NCI-H510A (cell line): ENCODE data around the gene APOL2.
A peak's percentile ranks its signal among the peaks of the same experiment; 100 is the strongest.
"Not testable (repeated sequence)": the region's sequence is repeated elsewhere in the genome, so short reads cannot be mapped to it uniquely, and the experiment has no call there.

Experiments
- DNase-seq: peaks from one replicate; lab custom pipeline; 2025; lab: John Stamatoyannopoulos, UW

APOL2 gene

DNA sequence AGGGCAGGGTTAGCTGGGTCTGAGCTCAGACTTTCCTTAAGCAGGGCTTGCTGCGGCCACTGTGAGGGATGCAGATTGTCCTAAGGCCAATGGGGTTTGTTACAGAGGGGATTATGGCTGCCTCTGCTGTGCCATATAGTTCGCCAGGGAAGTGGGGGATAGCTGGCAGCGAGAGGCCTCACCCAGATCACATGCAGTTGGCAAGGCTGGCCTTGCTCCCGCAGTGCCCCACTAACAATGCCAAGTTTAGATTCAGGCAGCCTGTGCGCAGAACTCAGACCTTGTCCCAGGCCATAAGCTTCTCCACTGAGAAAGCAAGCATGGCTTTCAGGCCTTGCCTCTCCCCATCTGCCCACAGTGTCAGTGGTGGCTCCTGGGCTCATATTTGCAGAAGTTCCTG lies 4.7 kb upstream of the APOL2 start:
- no peak for DNase-seq

- no peak for DNase-seq
These were observed 252 bp downstream of the APOL2 start for GRCh38 chr22:36239150-36239400.

GRCh38 chr22:36238373-36239149 lies 766 bp downstream of the APOL2 start:
- no peak for DNase-seq

GRCh38 chr22:36237462-36238372 lies 1.6 kb downstream of the APOL2 start:
- no peak for DNase-seq

- DNase-seq = no peak
These were observed 2.7 kb downstream of the APOL2 start for GRCh38 chr22:36236388-36237319.

- no peak for DNase-seq
These were observed 3.7 kb downstream of the APOL2 start for GRCh38 chr22:36235585-36235984.

- no peak for DNase-seq
These were observed 4.4 kb downstream of the APOL2 start for GRCh38 chr22:36234919-36235318.

GRCh38 chr22:36234213-36234612 lies 5.1 kb downstream of the APOL2 start:
- DNase-seq = no peak

- no peak for DNase-seq
These were observed 5.5 kb downstream of the APOL2 start for GRCh38 chr22:36233796-36234195.

DNA sequence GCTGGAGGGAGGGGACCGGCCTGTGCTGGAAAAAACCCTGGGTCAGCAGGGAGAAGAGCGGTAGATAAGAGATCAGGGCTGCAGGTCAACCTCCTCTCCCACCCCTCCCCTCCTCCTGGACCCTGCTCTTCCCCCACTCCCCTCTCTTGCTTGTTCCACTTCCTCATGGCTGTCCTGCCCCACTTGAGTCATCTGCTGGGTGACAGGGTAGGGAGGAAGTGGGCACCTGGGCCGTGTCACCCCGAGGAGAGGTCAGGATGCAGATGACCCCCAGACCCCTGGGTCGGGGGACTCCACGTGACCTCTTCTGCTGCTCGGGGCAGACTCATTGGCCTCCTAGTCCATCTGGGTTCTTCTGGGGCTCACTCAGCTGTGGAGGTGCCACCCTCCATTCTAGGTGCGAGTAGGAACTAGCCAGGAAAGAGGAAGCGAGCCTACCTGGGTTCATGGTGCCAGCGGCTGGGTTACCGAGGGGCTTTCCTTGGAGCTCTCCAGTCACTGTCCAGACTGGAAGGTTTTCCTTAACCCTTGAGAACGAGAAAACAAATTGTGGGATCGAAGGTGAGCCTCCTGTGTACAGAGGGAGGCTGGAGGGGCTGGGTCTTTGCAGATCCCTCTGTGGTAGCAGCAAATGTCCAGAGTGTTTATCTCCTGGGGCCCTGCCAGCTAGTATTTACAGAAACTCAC lies 6.5 kb downstream of the APOL2 start:
- no peak for DNase-seq

- DNase-seq = not testable (repeated sequence)
These were observed 8.3 kb downstream of the APOL2 start for GRCh38 chr22:36231051-36231450.

GRCh38 chr22:36229649-36230048 lies 9.7 kb downstream of the APOL2 start:
- DNase-seq = not testable (repeated sequence)

GRCh38 chr22:36228944-36229343 lies 10.4 kb downstream of the APOL2 start:
- DNase-seq = no peak

GRCh38 chr22:36228369-36228768 lies 11.0 kb downstream of the APOL2 start:
- DNase-seq = not testable (repeated sequence)

GRCh38 chr22:36227806-36228205 lies 11.5 kb downstream of the APOL2 start:
- DNase-seq = no peak

DNA sequence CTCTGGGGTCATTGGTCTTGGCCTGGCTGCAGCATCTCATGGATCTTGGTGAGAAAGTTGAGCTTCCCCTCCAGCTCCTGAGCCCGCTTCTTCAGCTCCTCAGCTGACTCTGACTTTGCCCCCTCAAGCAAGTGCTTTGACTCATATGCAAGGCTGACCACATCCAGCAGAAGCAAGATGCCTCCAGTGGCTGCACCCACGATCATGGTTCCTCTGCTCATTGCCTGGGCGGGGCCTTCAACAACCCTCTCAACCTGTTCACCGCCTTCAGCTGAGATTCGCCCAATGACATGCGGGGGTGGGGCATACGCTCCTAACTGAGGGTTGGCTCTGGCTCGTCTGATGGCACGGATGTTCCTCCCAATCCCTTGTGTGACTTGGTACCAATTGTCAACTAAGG lies 11.9 kb downstream of the APOL2 start:
- DNase-seq = peak; percentile 64

DNA sequence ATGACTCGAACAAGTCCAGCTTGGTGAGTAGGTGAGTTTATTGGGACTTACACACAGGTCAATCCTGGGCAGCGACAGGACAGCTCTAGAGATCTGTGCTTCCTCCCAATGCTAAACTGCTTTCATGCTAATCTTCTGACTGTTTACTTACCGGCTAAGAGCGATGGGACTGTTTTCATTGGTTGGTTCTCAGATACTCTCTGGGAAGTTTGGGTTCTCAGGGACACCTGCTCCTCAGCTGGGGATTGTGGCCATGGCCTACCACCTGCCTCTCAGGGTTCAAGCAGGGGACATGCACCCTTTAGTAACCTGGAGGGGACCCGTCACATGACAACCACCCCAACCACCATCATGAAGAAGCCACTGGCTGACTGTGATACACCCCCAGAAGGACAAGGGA lies 13.1 kb downstream of the APOL2 start:
- DNase-seq = peak; percentile 55

DNA sequence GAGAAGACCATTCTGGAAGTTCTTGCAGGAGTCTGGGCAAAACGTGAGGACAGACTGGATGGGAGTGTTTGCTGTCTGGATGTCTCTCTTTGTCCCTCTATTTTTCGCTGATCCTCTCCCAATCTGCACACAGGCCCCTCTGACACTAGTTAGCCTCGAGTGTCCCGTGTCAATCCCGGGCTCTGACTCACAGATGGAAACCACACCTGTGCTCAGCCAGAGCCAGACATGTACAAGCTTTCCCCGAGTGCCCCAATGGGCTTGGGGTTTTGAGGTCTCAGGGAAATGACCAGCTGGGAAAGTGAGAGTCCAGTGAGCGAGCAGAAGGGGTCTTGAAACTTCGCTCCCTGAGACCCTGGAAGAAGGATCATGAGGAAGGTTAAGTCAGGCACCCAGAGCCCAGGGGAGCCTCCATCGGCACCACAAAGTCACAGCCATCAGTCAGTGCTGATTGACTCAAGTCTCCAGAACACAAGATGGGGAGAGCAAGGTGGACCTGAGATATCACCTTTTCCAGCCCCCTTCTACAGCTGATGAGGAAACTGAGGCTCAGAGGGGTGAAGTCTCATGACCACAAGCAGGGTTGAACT lies 13.9 kb downstream of the APOL2 start:
- DNase-seq = no peak

DNA sequence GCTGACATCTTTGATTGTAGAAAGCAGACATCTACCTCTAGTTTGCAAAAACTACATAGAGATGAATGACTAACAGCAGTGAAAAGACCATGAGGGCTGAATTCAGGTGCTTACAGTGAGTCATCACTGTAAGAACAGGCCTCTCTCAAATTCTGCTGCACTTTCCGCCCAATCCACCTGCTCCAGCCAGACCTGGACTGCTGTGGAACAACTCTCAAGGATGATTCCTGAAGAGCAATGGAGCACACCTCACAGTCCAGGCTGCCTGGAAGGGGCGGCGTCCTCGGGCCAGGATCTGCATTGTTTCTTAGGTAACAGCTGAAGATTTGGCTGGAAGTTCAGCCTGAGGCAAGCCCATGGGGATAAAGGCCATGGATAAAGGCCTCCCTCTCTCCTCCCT lies 15.1 kb downstream of the APOL2 start:
- DNase-seq = no peak

DNA sequence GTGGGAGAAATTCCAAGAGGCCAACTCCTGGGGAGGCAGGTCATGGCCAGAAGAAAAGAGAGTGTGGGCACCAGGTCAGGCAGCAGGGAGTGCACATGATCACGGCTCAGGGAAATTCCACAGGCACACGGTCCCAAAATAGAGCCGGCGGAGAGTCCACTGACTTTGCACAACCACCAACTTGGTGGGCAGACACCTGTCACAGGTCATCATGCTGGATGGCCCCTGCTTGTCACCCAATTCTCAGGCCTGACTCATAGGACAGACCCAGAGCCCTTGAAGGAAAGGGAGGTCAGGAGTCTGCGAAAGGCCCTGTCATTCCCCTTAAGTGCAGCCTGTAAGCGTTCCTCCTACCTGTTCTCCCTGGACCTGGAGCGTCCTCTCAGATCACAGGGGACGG lies 15.8 kb downstream of the APOL2 start:
- DNase-seq = no peak

DNA sequence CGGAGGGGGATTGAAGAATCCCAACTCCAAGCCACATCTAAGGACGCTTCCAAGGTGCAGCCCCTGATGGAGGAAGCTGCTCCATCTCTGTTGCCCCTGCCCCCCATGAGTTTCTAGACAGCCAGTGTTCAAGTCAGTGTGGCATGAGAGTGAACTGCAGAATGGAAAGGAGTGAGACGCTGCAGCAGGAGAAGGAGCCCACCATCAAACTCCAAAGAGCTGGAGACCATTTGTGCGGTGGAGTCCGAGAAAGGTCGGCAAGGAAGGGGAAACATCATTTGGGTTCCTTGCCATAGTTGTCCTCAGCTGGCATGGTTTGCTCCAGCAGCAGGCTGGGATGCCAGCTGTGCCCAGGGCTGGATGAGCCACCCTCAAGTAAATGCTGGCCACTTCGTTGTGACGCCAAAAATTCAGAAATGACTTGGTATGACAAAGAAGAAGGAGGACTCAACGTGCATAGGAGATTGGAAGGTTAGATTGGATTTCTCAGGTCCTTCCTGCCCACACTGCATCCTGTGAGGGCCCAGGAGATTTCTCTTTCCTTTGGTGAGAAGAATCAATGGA lies 16.4 kb downstream of the APOL2 start:
- DNase-seq = no peak
